GM12865 (cell line): Measurements from ENCODE around the gene DGKI.

Experiments used
- DNase-seq: peaks from one replicate; pipeline ENCODE4 v3.0.0; 2010; ENCODE audit warnings: low read depth
- H3K4me3 ChIP-seq: 2 replicates; pipeline ENCODE4 v1.5.1; 2011; ENCODE audit warnings: mild to moderate bottlenecking, low read depth, low read length, control low read depth
- CTCF ChIP-seq: IDR thresholded peaks from 2 replicates; pipeline ENCODE4 v1.5.1; 2011; ENCODE audit warnings: low read length, control low read depth, low read depth, inconsistent platforms; ENCODE audit not compliant: insufficient read depth; ENCODE audit errors: missing control alignments

DGKI gene

DNA sequence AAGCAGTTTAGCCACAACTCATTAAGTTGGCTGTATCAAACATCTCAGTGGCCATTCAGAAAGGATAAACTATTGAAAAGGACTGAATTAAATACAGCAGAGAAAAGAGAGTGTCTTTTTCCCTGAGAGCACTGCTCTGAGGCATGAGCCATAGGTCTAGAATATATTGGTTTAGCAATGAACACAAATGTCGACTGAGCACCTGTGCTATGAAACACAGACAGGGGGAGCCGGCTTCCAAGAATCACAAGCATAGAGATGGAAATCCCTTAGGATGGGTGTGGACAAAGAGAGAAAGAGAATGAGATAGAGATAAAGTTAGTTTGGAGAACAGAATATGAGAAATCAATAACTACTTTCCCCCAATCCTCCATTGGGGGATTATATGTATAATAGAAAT is 54.8 kb downstream of the DGKI start:
- no peak overlapping the region for H3K4me3 ChIP-seq
- TF ChIP-seq CTCF = no peak
- DNase-seq = no peak

DNA sequence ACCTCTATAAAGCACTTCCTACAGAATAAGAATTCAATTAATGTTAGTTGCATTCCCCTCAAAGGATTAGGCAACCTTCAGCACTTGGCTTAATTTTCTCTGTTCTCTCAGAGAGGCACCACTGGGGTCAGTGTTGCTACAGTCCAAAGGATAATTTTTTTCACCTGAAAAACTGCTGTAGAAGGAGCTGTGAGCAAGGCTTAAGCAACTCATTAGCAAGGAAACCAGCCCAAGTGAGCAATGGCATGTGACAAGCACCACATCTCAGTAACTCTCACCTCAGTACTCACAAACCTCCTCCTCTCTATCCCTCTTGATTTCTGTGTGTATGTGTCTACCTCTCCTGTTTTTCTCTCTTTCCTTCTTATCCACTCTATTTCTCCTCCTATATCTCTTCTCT is 55.9 kb downstream of the DGKI start:
- no peak overlapping the region for H3K4me3 ChIP-seq
- DNase-seq = no peak
- no peak for TF ChIP-seq CTCF

- TF ChIP-seq CTCF = no peak
- no peak overlapping the region for H3K4me3 ChIP-seq
- no peak for DNase-seq
These were observed 57.4 kb downstream of the DGKI start for GRCh38 chr7:137789215-137789882.

DNA sequence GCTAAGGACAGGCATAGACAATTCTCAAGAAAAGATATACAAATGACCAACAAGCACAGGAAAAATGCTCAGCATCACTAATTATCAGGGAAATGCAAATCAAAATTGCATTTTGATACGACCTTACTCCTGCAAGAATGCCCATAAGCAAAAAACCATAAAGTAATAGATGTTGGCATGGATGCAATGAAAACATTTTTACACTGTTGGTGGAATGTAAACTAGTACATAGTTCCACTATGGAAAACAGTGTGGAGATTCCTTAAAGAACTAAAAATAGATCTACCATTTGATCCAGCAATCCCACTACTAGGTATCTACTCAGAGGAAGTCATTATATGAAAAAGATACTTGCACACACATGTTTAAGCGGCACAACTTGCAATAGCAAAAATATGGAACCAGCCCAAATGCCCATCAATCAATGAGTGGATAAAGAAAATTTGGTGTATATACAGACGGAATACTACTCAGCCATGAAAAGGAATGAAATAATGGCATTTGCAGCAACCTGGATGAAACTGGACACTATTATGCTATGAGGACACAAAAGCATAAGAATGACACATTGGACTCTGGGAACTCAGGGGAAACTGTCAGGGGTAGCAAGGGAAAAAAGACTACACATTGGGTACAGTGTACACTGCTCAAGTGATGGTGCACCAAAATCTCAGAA is 59.3 kb downstream of the DGKI start:
- TF ChIP-seq CTCF = no peak
- DNase-seq = no peak
- no peak overlapping the region for H3K4me3 ChIP-seq

- no peak for DNase-seq
- no peak overlapping the region for H3K4me3 ChIP-seq
- TF ChIP-seq CTCF = no peak
These were observed 68.3 kb downstream of the DGKI start for GRCh38 chr7:137778511-137778910.

DNA sequence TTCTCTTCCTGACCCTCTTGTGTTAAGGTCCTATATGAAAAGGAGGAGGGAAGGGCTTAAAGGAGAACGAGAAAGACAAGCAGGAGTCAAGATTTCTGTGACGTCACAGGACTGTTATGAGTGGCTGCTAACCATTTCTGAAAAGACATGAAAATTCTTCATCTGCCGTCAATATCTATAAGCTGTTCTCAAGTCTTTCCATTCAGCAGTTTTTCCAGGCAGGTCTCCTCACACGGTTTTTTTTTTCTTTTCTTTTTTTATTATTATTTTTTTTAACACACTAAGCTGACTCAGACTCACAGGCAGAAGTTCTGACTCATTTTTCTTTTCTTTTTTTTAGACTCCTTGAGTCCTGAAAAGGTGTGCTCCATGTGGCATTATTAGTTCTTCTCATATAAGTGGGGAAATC is 72.0 kb downstream of the DGKI start:
- DNase-seq = peak; percentile 43
- TF ChIP-seq CTCF = no peak
- no peak overlapping the region for H3K4me3 ChIP-seq

GRCh38 chr7:137772748-137773147 is 74.0 kb downstream of the DGKI start:
- no peak for DNase-seq
- H3K4me3 ChIP-seq = no peak overlapping the region
- TF ChIP-seq CTCF = no peak
